SK-N-MC (cell line): ENCODE measurements around the gene GRIA2.

Source experiments
- FOXP2 ChIP-seq: optimal IDR thresholded peaks from 2 replicates; pipeline ENCODE3; 2011; ENCODE audit warnings: mild to moderate bottlenecking, moderate library complexity; ENCODE audit not compliant: insufficient read depth; ENCODE audit errors: extremely low read length, control extremely low read depth
- POLR2AphosphoS5 ChIP-seq: IDR thresholded peaks from 2 replicates; pipeline ENCODE4 v1.6.1; 2012; ENCODE audit warnings: mild to moderate bottlenecking, low read depth, low read length, borderline replicate concordance

DNA sequence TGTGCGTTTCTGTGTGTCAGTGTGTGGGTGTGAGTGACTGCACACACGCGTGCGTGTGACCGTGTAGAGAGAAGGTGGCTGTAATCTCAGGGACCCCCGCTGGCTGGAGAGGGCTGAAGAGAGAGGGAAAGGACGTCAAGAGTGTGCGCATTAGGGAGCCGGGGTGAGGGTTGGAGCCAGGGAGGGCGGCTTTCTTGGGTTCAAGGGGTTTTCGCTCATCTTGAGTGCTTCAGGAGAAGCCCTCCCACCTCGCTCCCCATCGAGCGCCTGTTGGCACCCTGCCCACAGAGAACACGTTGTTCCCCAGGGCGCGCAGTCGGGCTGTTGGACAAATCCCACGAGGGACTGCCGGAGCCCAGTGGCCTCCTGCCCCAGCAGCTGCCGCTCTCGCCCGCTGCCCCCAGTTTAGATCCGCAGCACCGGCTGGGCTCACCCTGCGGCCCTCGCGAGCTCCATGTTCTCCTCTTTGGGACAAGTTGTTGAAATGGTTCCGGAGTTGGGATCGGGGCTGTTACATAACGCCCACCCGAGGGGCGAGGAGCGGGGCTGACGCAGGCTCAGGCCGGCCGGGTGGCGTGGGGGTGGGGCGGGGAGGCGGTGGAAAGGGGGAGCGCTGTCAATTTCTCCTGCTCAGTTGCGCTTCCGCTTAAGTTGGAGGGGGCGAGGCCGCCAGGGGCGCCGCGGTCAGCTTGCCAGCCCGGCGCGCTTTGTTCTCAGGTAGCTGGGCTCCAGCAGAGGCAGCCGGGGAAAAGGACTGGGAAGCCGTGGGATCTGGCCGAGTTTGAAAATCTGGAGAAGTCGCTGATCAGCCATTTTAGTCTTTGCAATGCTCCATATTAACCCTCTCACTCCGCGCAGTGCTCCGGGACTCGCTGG is 1.6 kb downstream of the GRIA2 start:
- TF ChIP-seq POLR2AphosphoS5 = no peak
- TF ChIP-seq FOXP2 = no peak
